ENCODE measurements around the gene EXOC3L4.
"Not testable (repeated sequence)": the region's sequence is repeated elsewhere in the genome, so short reads cannot be mapped to it uniquely, and the experiment has no call there.

EXOC3L4 gene

DNA sequence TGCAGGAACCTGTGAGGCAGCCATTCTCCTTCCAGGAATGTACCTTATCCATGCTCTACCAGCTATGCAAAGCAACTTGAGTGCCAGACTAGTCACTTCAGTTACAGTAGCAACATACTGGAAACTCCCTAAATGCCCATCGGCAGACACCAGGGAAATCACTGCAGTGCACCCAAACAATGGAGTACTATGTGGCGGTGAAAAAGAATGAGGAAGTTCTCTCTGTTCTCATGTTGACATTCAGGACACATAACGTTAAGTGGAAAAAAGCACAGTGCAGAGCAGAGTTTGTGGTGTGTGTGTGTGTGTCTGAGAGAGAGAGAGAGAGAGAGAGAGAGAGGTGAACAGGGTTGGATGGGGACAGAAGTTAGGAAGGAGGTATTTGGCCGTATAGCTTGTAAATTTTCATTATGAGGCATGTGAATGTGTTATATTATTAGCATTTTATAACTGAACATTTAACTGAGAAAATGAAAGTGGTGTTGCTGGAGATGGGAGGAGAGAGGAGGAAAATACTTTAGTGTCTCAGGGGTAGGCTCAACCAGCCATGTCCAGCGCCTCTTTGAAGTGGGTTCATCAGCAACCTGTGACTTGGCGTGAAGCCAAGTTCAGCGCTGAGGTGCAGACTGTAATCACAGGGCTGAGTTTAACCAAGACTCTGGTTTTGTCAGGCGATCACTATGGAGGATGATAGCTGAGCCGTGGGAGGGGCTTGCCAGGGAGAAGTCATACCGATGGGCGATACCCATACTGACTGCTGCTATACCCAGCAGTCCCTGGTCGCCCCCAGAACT is 46.0 kb downstream of the EXOC3L4 start:
- peak; percentile 87 for FAIRE-seq
- DNase-seq (ENCODE audit: extremely low spot score, insufficient read length, low read depth), result peak; percentile 62

DNA sequence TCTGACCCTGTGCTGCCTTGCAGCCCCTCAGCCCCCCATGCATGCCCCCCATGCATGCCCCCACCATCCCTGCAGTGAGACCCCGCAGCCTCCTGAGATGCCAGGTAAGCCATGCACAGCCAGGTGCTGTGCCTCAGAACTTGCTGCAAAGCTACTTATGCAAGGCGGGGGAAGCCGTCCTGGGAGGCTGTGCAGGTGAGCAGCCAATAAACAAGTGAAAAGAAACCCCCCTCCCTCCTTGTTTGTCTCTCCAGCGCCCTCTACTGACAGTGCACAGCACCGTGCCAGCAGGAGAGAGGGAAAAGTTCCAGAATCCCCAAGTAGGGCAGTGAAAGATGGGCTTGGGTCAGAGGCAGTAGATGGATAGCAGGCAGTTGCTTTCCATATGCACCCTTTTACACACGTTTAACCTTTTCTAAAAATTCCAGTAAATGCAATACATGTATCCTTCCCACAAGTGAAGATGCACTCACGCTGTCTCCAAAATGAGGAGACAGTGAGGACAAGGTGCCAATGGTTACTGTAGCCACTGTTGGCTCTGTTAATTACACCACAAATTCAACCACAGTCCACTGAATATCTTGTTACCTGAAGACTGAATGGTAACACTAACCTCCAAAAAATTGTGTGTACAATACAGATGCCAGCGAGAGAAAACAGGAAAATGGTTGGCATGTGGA is 46.7 kb downstream of the EXOC3L4 start:
- peak; percentile 33 for DNase-seq (ENCODE audit: extremely low spot score, insufficient read length, low read depth)
- FAIRE-seq, result no peak

DNA sequence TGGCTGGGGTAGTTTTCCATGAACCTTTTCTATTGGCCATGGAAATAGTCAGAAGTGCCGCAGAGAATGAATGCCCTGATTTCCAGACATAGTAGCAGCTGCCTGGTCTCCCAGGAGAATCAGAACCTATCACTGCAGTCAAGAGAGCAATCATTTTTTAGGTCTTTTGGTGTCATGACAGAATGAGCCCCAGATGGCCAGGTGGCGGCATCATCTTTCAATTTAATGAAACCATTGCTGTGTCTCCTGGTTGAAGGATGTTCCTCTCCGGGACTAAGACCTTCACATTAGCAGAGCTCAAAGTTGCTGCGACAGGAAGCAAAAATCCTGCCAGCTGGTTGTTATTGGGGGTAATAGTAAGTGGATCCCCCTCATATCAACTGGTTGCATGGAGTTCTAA is 47.5 kb downstream of the EXOC3L4 start:
- FAIRE-seq (no peak), DNase-seq (ENCODE audit: extremely low spot score, insufficient read length, low read depth) (no peak)

DNA sequence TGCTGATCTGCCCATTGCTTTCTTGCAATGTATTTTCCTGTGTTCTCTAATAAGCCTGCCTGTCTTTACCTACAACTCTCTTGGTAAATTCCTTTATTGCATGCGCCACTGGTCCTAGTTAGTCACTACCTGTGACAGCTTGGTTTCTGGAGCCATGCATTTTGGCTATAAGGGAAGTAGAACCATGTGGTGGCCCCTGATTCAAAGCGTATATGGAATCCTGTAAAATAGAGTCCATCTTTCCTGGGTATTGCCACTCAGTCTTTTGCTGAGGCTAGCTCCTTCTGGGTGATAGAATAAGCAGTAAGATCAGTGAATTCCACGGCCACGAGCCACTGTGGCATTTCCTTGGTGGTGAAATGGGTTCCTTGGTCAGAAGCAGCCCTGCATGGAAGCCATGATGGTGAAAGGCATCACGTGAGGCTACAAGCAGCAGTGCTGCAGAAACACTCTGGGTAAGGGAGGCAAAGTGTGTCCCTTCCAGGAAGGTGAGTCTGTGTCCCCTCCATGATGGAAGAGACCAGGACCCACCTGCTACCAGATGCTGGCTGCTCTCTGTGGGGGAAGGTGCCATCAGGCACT is 48.3 kb downstream of the EXOC3L4 start:
- FAIRE-seq, result no peak
- no peak for DNase-seq (ENCODE audit: extremely low spot score, insufficient read length, low read depth)

DNA sequence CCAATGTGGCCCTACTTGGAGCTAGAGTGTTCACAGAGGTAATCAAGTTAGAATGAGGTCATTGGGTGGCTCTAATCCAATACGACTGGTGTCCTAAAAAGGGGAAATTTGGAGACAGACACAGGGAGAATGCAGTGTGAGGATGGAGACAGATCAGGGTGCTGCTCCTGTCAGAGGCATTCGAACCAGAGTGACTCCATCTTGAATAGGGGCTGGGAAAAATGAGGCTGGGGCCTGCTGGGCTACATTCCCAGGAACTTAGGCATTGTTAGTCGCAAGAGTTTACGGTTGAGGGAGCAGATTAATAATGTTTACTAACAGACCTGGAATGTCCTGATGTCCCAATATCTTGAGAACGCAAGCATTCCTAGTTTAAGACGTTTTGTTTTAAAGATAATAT is 49.0 kb downstream of the EXOC3L4 start:
- no peak for FAIRE-seq
- DNase-seq (ENCODE audit: extremely low spot score, insufficient read length, low read depth), result no peak

DNA sequence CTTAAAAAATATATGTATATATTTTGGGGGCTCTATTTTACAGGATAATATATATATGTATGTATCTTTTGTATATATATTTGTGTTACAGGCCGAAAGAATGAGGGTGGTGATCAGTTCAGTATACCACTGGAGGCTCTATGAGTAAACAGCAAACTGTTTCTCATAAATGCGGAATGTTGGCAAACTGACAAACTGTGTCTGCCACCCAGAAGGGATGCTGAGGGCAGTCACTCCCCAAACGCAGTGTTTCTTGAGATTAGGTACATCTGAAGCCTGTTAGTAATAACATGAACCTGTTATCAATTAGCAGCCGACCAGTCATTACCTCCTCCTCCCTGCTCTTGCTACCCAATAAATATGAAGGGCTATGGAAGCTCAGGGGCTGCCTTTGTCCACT is 49.6 kb downstream of the EXOC3L4 start:
- DNase-seq (ENCODE audit: extremely low spot score, insufficient read length, low read depth), result no peak
- no peak for FAIRE-seq

DNA sequence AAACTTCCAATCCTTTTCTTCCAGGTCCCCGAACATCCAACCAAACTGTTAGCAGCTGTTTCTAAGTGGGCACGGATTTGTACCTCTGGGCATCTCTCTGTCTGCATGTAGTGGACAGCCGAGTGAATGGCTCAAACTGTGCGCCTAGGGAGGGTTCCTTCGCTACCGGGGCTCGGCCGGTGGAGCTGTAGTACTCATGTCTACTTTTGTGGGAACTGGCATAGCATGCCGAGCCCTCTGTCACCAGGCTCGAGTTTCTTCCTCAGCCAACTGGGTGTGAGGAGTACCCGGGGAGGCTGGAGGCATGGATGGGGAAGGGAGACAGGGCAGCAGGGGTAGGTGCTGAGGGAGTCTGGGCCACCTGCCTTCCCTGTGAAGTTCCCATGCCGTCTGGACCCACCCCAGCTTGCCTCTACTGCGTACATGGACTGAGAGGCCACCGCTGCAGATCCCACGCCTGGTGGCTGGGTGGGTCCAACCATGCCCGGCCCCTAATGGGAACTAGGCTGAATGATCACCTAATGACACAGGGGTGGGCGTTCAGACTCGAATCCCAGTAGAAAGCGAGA is 51.7 kb downstream of the EXOC3L4 start:
- DNase-seq (ENCODE audit: extremely low spot score, insufficient read length, low read depth) (no peak), FAIRE-seq (no peak)

DNA sequence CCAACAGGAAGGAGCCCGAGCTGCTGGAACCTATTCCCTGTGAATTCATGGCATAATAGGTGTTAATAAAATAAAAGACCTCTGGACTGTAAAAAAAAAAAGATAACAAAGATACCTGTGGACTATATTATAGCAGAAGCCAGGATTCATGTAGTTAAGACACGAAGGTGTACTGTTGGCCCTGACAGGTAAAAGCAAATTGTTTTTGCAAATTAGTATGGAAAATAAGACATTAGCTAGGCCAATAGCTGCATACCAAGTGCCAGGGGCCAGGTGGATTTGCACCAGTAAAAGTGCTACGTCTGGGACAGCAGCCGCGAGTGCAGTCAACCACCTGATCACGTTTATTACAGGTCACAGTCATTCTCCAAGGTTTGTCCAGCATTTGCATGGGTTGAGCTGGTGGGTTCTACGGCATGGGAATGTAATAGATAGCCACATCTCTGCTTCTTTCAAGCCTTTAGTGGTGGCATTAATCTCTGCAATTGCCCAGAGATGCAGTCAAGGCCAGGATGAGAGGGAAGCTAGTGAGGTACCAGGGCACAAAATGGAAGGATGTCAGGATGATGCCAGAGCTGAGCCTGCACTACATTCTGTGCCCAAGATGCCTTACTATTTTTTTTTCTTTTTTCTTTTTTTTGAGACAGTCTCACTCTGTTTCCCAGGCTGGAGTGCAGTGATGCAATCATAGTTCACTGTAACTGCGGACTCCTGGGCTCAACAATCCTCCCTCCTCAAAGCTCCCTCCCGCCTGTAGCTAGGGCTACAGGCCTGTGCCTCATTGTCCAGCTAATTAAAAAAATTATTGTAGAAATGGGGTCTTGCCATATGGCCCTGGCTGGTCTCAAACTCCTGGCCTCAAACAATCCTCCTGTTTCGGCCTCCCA is 55.1 kb downstream of the EXOC3L4 start:
- no peak for DNase-seq (ENCODE audit: extremely low spot score, insufficient read length, low read depth)
- no peak for FAIRE-seq

DNA sequence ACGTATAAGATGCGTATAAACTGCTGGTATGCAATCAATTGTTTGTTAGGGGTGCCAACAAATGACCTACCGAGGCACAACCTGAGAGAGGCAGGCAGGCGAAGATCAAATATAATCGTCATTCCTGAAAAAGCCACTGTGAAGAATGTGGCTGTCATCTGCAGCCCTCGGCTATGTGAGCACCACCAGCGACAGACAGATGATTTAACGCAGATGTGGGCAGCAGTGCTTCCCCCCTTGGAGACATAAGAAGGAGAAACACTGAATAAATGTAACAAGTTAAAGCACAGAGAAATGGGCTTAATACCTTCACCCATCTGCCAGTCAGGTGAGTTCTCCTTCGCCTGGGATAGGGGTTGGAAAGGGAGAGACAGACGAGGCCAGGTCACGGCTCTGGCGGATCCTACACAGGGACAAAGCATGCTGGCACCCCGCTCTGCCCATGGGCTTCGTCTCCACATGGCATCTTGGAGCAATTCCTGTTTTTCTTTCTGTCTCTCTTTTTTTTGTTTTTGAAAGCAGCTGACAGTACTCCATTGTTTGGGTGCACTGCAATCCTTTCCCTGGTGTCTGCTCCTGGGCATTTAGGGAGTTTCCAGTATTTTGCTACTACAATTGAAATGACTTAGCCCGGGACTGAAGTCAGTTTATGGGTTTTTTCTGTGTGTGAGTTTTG is 56.9 kb downstream of the EXOC3L4 start:
- FAIRE-seq, result no peak
- DNase-seq (ENCODE audit: extremely low spot score, insufficient read length, low read depth), result no peak

DNA sequence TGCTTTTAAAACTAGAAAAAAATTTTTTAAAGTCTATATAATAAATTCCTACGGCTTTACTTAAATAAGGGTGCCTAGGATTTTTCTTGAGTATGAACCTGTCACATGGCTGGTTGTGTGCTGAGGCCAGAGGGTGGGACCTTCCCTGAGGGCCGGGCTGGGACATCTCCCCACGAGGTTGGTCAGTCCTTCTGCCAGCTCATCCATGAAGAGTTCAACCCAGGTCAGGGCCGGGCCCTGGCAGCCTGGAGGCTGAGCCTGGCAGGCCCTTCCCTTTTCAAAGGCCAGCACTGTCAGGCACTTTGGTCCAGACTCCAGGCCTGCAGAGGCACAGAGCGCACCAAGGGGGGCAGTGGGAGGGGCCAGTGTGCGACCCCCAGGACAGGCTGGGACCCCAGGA is 60.5 kb downstream of the EXOC3L4 start:
- no peak for DNase-seq (ENCODE audit: extremely low spot score, insufficient read length, low read depth)
- FAIRE-seq, result no peak

DNA sequence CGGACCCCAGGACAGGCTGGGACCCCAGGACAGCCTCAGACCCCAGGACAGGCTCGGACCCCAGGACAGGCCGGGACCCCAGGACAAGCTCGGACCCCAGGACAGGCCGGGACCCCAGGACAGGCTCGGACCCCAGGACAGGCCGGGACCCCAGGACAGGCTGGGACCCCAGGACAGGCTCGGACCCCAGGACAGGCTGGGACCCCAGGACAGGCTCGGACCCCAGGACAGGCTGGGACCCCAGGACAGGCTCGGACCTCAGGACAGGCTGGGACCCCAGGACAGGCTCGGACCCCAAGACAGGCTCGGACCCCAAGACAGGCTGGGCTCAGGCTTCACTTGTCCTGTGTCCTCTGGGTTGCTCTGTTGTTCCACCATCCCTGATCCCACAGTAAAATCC is 60.9 kb downstream of the EXOC3L4 start:
- FAIRE-seq; DNase-seq (ENCODE audit: extremely low spot score, insufficient read length, low read depth): not testable (repeated sequence)

DNA sequence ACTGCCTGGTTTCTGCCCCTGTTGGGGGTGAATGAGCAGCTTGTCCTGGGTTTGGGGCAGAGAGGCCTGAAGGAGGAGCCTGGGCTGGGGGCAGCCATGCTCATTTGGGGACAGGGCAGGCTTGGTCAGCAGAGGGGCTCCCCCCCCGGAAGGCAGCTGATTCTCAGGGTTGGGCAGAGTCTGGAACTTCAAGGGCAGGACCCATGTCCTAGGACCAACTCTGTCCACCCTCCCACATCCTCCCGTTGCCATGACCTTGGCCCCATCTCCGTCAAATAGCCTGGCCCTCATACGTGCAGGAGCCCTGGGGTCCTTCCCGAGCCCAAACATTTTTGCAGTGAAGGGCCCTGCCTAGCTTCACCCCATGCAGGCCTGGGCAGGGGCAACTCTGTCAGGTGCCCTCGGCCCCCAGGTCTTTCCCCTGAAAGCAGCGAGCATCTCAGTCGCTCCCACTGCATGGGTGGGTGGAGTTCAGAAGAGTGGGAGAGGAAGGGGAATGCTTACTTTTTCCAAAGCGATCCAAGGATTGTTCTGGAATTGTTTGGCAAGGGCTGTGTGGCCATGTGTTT is 61.4 kb downstream of the EXOC3L4 start:
- FAIRE-seq (no peak), DNase-seq (ENCODE audit: extremely low spot score, insufficient read length, low read depth) (no peak)

DNA sequence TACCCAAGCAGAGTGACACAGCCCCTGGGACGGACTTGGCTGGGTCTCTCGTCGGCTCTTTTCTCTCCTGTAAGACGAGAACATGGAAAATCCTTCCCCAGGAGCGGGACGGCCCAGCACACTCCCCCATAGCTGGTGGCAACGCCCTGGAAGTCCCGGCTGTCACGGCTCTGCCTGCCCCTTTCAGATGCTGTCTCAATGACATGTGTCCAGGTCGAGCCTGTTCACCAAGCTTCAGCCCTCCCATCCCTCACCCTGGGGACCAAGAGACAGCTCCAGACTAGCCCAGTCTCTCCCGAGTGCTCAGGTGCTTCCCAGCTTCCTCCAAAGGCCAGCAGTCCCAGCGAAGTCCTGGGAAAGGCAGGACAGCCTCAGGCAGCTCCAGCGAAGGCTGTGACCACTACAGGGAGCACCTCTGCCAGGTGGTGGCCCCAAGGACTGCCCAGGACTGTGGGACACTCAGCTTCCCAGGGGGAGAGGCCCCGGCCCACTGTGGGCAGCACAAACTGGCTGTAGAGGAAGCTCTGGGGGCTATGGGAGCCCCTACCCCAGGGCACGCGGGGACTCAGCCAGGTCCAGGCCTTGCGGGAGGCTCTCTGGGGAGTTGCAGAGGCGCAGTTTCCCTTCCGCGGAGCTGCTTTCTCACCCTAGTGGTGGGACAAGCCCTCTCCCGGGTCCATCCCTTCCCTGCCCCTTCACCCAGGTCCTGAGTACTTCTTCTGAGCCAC is 62.3 kb downstream of the EXOC3L4 start:
- DNase-seq (ENCODE audit: extremely low spot score, insufficient read length, low read depth) (no peak), FAIRE-seq (no peak)

DNA sequence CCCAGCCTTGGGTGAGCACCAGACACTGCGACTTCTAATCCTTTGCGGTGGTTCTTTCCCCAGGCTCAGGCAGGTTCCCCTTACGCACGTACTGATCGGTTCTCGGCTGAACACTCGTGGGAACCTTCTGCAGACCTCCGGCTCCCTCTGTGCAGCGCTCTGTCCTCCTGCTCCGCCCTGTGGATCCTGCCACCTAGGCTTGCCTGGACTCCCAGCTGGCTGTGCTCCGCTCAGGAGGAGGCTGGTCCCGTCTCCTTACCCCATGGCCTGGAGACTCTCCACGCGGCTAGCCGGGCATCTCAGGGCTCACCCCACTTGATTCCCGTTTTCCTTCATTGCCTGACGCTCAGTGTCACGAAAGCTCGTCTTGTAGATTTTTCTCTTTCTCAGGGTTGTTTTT is 63.4 kb downstream of the EXOC3L4 start:
- no peak for FAIRE-seq
- DNase-seq (ENCODE audit: extremely low spot score, insufficient read length, low read depth), result no peak

DNA sequence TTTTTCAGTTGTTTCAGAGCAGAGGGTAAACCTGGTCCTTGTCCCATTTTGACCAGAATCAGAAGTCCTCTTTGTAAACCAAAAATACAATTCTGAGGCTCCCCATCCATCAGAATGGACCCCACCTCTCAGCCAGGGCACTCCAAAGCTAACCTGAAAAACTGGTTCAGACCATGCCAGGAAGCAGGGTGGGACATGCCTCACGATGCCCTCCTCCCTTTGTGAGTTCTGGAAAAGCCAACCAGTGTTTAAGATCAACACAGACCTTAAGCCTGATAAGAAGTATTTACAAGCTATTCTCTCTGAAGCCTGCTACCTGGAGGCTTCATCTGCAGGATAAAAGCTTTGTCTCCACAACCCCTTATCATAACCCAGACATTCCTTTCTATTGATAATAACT is 64.2 kb downstream of the EXOC3L4 start:
- DNase-seq (ENCODE audit: extremely low spot score, insufficient read length, low read depth) (no peak), FAIRE-seq (no peak)

Measured in GM18507 (cell line).